ENCODE data around the gene PTPN22.
A peak's percentile ranks its signal among the peaks of the same experiment; 100 is the strongest.

Gene PTPN22

DNA sequence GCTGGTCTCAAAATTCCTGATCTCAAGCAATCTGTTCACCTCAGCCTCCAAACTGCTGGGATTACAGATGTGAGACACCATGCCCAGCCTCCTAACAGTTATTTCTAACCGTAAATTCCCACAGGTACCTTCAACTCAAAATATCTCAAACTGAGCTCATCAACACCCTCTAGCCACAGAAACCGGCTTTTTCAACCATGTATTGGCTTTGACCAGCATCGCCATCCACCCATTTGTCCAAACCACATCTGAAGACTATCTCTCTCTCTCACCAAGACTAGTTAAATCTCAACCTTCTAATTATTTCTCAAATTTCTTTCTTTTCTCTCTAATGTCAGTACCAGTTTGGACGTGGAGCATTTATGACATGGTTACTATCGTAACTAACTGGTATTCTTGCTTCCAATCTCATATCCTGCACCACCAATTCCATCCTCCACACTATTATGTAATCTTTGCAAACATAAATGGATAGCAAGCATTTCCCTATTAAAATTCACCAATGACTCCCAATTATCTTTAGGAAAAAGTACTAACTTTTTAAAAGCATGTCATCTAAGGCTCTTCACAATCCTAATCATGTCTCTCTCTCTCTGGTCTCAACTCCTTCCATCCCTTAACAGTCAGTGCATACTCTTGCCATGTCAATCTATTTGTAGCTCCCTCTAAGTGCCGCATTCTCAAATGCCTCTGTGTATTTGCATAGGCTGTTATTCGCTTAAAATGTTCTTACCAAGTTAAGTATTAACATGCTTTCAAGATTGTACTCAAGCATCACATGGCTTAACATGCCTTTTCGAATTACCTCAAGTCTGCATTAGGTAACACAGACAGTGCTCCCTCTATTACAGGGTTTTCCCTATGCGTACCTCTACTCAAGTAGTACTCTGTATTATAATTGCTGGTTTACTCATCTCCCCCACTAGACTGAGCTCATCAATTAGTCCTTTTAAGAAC, 77.4 kb downstream of the PTPN22 start:
- DNase-seq, result no peak

DNA sequence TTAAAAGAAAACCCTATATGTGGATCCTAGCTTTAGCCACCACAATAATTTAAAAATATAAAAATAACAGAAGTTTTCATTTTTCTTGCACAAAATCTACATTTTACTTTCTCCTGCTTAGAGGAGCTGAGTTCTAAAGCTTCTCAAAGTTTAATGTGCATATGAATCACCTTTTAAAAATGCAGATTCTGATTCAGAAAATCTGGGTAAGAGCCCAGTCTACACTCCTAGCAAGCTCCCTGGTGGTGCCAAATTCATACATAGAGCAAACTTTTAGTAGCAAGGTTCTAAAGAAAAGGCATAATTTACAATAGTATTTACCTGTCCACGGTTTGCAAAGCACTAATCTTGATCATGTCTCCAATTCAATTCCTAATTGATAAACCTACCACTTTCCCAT, 78.5 kb downstream of the PTPN22 start:
- DNase-seq, result no peak

DNA sequence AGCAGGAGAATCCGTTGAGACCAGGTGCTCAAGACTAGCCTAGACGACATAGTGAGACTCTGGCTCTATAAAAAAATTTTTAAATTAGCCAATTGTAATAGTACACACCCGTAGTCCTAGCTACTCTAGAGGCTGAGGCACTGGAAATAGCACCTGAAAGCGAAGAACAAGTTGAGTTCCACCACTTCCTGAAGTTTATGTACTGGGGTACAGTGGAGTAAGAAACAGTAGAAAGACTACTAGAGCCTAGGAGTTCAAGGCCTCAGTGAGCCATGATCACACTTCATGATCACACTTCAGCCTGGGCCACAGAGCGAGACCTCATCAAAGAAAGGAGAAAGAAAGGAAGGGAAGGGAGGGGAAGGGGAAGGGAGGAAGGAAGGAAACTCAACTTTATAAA, 79.0 kb downstream of the PTPN22 start:
- DNase-seq, result no peak

DNA sequence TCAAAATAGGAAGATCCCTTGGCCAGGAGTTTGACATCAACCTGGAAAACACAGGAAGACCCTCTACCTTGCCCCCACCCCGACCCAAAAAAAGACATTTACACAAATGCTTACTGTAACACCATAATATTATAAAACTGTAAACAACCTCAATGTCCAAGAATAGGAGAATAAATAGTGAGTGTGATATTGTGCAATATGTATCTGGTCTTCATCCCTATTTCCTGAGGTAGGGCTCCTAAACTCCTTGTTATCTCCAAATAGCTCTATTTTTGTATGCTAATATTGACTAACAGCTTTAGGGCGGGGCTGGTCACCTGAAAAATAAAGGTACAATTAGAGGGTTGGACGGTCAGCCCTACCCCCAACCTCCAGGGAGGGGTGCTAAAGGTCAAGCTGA, 82.7 kb downstream of the PTPN22 start:
- no peak for DNase-seq

DNA sequence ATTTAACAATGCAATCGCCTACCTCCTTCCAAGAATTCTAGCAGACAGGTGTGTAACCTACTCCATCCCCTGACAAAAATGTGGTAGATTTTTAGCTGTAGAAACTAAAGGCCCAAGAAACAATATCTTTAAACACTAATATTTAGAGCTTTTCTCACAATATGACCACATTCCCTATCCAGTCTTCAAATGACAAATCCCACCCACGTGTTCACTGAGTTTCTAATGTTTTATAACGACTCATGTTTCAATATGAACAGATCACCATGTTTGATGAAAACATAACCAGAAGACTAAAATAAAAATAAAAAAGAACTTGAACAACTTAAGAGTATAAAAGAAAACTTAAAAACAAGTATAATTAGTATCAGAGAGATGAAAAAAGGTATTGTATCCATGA, 83.8 kb downstream of the PTPN22 start:
- DNase-seq, result no peak

DNA sequence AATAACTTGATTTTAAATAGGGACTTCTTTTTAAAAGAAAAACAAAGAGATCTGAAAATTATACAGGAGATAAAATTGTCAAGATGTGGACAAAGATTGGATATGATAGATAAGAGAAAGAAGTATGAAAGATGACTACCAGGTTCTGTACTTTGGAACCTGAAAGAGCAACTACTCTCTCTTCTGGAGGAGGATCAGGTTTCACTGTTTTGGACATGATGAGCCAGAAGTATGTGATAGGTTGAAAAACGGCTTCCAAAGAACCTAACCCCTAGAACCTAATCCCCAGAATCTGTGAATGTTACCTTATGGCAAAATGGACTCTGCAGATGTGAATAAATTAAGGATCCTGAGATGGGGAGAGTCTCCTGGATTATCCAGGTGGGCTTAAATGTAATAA, 85.4 kb downstream of the PTPN22 start:
- DNase-seq, result peak; percentile 20 to 45

DNA sequence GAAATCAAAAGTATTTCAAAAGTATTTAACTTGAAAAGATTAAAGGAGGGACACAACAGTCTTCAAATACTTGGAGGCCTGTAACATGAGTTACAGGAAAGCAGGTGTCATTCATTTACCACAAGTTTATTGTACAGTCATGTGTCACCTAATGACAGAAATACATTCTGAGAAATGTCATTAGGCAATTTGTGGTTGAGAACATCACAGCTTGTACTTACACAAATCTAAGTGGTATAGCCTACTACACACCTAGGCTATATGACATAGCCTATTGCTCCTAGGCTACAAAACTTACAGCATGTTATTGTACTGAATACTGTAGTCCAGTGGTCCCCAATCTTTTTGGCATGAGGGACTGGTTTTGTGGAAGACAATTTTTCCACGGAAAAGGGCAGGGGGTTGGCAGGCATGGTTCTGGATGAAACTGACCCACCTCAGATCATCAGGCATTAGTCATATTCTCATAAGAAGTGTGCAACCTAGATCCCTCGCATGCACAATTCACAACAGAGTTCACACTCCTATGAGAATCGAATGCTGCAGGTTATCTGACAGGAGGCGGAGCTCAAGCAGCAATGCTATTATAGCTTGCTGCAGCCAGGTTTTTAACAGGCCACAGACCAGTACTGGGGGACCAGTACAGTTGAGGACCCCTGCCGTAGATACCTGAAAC, 87.3 kb downstream of the PTPN22 start:
- DNase-seq, result no peak

DNA sequence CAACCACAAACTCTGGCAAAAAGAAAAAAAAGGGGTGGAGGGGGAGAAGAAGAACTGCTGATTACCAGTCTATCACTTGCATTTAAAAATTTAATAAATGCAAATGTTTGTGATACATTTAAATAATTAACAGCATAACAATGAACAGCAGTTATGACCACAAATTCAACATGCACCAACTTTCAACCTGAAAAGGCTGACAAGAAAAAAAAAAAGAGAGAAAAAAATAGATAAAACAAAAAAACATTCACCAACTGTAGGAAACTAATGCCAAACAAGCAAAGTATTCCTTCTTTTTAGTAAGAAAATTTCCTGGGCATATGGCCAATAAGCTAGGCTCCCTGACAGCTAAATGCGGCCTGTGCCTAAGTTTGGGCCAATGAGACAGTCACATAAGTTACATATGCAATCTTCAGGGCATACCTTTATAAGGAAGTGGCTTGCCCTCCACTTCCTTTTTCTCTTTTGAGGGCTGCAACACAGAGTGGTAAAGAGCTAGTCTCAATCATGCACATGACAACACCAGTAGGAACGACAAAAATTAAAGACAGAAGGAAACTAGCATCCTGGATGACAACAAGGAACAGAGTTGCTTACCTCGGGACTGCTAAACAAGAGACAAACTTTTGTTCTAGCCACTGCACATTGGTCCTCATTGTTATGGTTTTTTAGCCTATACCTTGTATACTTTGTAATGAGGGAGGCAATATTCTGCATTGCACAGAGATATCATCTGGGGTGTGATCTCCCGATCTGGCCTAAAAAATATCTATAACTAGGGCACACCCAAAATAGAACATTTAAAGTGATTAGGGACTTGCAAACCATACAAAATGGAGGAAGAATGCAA, 88.0 kb downstream of the PTPN22 start:
- DNase-seq, result no peak

DNA sequence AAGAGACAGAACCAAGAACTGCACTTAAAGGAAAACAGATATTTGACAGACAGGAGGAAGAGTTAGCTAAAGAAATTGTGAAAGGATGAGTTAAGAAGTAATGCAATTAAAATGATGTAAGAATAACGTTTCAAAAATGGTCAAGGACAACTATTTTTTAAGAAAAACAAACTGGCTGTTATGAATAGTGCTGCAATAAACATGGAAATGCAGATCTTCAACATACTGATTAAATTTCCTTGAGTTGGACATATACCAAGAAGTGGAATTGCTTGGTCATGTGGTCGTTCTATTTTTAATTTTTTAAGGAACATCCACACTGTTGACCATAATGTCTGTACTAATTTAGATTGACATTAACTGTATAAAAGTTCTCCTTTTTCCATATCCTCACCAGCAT, 89.1 kb downstream of the PTPN22 start:
- no peak for DNase-seq

DNA sequence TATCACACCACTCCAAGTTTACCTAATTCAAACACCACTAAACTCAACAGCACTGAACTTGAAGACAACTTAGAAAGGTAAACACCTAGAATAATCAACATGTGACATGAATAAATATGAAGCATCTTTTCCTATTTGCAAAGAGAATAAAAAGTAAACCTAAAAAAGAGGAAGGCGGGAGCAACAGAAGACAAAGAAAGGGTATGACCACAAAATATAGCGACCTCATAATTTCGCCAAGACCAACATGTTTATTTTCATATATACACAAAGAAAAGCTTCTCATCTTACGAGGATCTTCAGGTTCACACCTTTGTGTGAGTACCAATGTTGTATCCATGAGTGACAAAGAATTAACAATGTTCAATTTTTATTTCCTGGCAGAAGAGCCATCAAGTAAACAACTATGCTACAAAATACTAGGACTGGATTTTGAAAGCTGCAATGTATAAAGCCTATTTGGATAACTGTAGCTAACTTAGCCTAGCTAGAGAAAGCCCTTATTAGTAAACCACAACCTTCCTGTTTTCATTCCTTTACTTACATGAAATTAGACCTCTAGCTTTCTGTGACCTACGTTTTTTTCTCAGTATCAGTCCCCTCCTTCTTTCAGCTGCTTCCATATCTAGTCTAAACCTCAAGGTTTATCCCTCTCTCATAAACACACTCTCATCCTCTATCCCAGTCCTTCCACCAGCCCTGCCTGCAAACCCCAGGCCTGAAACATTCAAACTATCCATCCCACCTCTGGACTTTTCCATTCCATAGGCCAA, 91.0 kb downstream of the PTPN22 start:
- no peak for DNase-seq

DNA sequence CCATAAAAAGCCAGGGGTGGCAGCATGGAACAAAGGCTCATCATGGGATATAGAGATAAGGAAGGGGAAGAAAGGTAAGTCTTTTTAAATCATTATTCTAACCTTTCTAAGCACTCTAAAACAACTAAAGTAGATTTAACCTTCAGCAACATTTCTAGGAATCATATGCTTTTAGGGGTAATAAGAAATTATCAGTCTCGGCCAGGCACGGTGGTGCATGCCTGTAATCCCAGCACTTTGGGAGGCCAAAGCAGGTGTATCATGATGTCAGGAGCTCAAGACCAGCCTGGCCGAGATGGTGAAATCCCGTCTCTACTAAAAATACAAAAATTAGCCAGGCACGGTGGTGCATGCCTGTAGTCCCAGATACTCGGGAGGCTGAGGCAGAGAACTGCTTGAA, 92.0 kb downstream of the PTPN22 start:
- no peak for DNase-seq

DNA sequence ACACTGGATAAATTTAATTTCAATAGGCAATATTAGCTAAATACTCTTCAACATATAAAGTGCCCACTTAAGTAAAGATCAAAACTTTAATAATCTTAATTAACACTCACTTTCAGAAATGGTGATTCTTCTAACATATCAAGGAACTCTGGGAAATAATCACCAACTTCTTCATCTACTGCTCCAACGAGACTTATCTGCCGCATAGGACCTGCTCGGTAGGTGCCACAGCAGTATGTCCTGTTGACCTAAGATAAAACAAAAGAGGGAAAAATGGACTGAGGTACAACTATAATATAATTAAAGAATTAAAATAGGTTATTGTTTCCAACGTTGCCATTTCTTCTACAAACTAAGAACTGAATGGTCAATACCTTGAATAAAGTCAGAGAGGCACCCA, 94.0 kb downstream of the PTPN22 start:
- no peak for DNase-seq

DNA sequence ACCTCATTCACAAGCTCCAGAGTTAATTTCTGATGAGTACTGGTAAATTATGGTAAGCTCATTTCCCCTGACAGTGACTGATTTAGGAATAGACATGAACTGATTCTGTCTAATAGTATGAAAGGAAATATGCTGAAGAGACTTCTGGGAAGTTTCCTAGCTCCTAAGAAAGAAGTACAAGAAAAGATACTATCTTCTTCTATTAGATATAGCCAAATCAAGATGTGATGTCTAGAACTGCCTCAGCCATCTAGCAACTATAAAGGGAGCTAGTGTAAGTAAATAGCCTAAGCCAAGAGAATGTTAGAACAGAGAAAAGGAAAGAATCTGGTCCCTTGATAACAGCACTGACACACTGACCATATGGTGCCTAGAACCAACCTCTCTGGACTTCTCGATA, 101.5 kb downstream of the PTPN22 start:
- peak in 1 of 2 experiments; percentile 50 for DNase-seq

DNA sequence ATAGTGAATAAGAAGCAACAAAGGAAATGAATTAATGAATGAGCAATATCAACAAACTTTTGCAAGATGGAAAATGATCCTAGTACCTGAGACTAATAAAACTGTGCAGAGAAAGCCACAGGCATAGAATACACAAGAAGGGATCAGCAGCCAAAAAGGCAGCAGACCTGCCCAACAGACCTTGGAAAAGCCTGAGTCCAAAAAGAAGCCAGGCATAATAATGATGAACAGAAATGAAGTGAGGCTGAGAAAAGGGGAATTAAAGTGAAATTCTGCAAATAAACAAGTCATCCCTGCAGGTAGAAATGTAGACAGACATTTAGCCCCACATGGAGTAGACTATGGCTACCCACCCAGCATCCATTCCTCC, 101.9 kb downstream of the PTPN22 start:
- DNase-seq, result peak in 1 of 2 experiments; percentile 59

DNA sequence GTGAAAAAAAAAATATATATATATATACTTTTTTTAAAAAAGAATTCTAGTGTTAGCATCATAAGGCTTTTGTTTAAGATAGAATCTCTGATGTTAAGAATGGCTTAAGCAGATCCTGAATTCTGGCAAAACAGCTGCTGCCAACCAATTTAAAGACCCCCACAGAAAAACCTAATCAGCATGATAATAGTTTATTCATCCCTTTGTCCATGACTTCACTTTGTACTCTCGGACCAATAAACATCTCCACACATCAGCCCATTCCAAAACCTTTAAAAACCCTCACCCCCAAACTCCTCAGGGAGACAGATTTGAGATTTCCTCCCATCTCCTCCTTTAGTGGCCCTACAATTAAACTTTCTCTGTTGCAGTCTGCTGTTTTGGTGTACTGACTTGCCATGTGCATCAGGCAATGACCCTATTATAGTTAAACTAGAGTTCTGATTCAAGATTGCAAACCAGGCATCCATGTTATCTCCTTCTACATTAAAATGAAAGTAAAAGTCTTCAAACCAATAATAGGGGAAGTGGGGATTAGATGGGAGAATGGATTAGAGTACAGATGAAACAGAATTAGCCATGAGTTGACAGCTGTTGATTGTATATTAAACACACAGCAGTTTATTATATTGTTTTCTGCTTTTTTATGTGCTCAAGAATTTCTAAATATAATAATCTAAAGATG, 102.5 kb downstream of the PTPN22 start:
- peak; percentile 29 to 59 for DNase-seq

DNA sequence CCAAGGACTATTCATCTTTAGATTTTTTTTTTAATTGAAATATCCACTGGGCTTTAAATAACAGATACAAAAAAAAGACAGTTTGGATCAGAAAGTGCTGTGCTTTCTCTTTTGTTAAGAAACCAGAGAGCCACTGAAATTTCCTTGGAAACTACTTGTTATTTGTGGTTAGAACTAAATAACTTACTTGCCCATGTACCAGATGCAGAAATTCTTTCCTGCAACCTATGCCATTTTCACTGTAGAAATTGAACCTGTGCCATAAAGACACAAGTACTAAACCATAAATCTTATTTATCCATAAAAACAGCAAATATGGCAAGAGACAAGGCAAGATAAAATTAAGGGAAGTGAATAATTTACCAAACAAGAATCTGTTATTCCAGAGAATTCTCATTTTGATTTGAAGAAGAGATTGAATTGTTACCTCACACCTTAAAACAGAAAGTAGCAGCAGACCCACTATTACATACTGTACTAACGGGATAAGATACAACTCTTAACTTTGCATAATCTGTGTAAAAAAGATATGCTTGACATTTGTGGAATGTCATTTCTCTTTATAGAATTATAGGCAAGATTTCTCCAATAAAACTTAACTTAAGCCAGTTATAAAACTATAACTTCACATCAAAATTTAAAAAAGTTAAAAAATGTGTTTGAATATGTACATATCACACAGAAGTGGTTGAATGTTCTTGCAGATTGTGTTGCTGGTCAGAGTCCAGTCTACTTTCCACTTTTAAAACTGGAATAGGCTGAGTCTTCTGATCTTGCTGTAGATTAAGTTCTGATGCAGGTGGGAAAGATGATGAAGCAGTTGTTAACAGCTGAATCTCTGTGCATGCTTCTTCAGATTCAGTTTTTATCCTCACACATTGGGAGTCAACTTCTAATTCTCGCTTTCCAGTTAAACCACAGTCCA, 105.9 kb downstream of the PTPN22 start:
- DNase-seq, result no peak

Measured in NCI-H524 (cell line).